NCI-H1417 (cell line): ENCODE results near the gene STAB1.
"Not testable (repeated sequence)": the region's sequence is repeated elsewhere in the genome, so short reads cannot be mapped to it uniquely, and the experiment has no call there.

Source experiments
- DNase-seq, 3 experiments: peaks; one replicate each; lab custom pipeline; 2025; lab: John Stamatoyannopoulos, UW

Gene STAB1

DNA sequence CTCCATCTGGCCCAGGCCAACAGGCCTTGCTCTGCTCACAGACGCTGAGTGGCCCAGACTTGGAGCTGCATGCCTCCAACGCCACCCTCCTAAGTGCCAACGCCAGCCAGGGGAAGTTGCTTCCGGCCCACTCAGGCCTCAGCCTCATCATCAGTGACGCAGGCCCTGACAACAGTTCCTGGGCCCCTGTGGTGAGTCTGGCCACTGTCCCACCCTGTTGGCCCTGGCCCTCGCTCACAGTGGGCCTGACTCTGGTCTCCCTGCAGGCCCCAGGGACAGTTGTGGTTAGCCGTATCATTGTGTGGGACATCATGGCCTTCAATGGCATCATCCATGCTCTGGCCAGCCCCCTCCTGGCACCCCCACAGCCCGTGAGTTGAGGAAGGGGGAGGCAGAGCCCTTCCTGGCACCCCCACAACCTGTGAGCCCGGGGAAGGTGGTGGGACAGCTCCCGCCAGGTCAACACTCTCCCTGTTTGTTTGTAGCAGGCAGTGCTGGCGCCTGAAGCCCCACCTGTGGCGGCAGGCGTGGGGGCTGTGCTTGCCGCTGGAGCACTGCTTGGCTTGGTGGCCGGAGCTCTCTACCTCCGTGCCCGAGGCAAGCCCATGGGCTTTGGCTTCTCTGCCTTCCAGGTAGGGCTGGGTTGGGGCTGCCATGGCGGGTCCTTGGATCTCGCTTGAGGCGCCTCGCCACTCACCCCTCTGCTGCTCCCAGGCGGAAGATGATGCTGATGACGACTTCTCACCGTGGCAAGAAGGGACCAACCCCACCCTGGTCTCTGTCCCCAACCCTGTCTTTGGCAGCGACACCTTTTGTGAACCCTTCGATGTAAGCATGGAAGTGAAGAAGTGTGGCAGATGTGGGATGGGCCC, 28.5 kb downstream of the STAB1 start:
- no peak for DNase-seq

- DNase-seq, result no peak
These were observed 29.2 kb downstream of the STAB1 start for GRCh38 chr3:52524258-52524751.

GRCh38 chr3:52524752-52525679, 29.9 kb downstream of the STAB1 start:
- peak; percentile 32 to 60 (median 42) for DNase-seq

DNA sequence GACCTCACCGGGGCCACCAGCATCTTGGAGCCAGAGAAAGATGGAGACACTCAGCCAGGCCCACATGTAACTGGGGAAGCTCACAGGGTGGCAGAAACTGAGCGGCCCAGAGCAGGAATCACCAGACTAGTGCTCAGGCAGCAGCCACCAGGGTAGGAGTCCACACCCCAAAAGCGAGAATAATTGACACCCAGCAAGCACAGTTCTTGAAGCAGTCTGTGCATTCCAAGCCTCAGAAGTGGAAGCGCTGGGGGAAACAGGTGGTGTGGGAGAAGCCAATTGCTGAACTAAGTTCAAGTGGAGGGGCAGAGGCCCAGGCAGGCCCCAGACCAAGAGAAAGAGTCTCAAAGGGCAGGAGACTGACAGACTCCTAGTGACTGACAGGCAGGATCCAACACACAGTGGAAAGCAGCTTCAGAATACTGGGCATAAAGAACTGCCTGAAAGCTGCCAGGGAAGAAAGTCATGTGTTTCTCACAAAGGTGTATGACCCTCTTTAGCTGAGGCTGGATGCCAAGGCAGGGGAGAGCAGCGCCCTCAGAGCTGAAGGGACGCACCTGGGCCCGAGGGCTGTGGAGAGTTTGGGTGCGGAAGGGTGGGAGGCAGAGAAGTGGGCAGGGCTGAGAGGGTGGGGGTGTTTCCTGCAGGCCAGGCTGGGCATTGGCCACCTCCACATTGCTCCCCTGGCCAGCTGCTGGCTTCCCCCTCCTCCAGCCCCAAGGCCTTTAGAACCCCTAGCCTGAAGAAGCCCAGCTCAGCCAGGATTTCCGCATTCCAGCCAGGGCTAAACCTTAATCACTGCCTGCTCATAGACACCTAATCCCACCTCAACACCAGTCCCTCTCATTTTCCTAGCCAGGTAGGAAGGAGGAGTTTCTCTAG, 30.8 kb downstream of the STAB1 start:
- no peak for DNase-seq

GRCh38 chr3:52526671-52527038, 31.5 kb downstream of the STAB1 start:
- not testable (repeated sequence) for DNase-seq

DNA sequence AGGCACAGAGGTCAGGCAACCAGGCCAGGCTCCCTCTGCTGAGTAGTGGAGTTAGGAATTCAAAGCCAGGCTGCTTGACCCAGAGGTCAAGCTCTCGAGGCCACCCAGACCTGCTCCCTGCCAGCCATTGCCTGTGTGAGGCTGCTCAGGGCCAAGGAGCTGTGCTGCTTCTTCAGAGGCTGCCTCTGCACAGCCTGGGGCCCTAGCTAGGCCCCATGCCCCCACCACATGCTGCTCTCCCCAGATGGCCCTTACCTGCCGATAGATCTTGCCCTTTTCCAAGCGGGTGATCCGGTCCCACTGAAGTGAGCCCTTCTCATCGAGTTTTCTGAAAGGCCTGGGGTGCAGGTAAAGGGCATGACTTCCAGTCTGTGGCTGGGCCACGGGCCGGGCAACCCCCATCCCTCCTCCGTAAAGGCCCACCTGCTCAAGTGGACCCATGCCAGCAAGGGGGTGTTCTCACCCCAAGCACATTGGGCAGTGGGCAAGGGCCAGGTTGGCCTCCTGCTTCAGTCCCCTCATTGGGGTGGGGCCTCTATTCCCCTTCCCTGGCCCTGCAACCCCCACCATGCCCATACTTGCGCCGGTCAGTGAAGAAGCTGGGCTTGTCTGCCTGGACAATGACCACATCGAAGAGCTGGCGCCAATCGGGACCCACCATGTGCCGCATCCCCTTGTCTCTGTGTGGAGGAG, 32.0 kb downstream of the STAB1 start:
- no peak for DNase-seq

- no peak for DNase-seq
These were observed 32.8 kb downstream of the STAB1 start for GRCh38 chr3:52527732-52528585.

DNA sequence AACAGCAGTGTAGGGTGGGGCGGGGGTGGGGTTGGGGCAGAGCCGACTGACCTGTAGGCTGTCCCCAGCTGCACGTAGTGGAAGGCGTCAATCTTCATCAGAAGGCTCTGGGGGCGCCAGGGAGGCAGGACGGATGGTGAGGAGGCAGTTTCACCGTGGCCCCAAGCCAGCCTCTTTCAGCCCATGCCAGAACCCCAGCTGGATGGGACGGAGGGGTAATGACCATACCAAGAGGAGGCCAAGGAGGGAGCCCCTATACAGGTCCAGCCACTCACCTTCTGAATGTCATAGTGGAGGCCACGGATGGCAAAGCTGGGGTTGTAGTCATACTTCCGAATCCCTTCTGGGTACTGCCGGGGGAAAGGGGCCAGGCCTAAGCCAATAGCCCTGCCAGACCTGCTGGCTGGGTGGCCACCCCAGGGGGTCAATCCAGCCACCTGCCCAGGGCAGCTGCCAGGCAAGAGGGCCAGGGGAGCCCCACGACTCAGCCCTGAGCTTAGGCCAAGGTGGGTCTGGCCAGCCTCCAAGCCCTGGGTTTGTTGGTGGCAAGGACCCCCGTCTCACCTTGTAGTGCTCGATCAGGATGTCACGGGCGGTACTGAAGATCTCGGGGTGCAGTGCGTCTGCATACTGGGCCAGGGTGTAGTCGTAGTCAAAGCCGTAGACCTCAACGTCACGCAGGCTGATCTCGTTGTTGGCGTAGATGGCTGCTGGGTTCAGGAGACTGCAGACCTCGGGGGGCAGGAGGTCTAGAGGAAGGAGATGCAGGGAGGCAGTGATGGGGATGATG, 33.6 kb downstream of the STAB1 start:
- DNase-seq, result no peak

- DNase-seq, result no peak
These were observed 34.5 kb downstream of the STAB1 start for GRCh38 chr3:52529376-52530333.

DNA sequence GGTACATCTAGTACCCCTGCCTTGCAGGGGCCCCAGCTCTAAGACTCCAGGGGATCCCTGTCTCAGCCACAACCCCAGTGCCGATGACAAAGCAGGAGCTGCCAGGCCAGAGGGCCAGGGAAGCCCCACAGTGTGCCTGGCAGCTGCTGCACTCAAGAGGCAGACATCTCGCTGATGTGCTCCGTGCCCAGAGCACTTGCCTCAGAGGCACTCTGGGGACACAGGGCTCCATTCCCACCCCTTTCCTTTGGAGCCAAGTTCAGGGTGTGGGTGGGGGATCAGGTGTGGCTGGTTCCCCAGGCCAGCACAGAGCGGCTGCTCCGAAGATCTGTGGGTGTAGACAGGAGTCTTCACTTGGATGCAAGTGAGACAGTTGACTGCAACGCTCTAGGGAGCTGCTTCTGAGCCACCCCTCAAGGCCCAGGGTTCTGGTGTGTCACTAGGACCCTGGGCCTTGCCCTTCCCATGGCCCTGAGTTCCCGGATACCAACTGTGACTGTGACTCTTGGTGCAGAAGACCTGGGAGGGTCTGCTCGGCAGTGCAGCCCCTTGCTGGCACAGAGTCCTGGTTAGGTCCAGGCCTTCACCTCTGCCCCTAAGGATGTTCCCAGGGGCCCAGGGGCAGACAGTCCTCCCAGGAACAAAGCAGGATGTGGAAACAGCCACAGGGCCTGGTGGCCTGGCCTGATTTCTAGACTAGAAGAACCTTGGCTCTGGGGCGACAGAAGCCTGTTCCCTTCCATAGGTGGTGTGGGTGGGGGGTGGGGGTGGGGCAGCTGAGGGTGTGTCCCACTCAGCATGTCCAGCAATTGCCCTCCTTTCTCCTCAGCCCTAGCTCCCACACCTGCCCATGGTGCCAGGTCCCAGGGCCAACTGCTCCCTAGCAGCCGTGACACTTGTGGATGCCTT, 36.0 kb downstream of the STAB1 start:
- DNase-seq, result no peak

- DNase-seq, result no peak
These were observed 36.9 kb downstream of the STAB1 start for GRCh38 chr3:52531860-52532516.

DNA sequence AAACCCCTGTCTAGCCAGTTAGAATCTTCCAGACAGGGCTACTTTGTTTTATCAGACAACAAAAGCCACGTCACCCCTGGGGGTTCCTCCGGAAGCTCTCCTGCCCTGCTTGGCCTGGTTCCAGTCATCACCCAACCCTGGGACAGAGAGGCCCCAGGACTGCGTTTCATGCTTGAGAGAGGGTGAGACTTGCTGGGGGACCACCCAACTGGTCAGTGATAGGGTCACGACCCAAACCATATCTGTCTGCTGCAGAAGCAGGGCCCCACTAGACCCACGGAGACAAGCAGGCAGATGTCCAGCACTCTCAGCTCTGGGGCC, 37.3 kb downstream of the STAB1 start:
- peak in 1 of 3 experiments; percentile 45 for DNase-seq

- peak in 2 of 3 experiments; percentile 48 to 56 for DNase-seq
These were observed 37.9 kb downstream of the STAB1 start for GRCh38 chr3:52532838-52533622.

- DNase-seq, result peak; percentile 69 to 83 (median 78)
These were observed 38.6 kb downstream of the STAB1 start, which contains the start of gene NT5DC2 for GRCh38 chr3:52533623-52534280. Gene NT5DC2, minus strand, starts transcription at chr3:52533857. Its CDS starts 120 bp downstream, at chr3:52533737.
